Measurements from ENCODE around the gene GABARAPL2.
"Not testable (repeated sequence)": the region's sequence is repeated elsewhere in the genome, so short reads cannot be mapped to it uniquely, and the experiment has no call there.

GABARAPL2 gene, protein sequence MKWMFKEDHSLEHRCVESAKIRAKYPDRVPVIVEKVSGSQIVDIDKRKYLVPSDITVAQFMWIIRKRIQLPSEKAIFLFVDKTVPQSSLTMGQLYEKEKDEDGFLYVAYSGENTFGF

DNA sequence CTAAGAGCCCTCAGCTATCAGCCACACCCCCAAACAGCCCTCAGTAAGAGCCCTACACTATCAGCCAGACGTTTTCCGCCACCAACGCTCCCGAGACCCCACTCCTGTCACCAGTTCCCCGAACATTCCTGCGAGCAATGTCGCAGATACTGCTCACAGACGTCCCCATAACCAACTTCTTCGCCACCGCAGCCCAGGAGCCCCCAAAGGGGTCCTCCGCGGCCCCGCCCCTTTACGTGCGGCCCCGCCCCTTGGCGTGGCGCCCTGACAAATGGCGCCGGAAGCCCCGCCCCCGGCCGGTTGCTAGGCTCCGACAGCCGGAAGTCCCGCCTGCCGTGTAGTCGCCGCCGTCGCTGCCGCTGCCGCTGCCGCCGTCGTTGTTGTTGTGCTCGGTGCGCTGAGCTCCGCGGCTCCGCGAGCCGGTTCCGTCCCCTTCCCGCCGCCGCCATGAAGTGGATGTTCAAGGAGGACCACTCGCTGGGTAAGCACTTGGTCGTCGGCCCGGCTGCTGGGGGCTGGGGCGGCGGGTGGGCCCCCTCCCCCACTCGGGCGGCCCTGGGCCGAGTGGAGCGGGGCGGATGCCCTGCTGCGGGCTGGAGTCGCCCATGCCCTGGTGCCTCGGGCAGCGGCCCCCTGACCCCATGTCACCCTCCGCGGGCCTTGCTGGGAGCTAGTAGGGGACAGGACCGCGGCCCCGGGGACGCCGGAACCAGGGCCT, at the start of gene GABARAPL2:
TSS of gene GABARAPL2 (plus strand) at position 340 of the 718 bp plus-strand sequence. CDS start at position 448, 108 bp downstream.
- peak; percentile 65 for DNase-seq

DNA sequence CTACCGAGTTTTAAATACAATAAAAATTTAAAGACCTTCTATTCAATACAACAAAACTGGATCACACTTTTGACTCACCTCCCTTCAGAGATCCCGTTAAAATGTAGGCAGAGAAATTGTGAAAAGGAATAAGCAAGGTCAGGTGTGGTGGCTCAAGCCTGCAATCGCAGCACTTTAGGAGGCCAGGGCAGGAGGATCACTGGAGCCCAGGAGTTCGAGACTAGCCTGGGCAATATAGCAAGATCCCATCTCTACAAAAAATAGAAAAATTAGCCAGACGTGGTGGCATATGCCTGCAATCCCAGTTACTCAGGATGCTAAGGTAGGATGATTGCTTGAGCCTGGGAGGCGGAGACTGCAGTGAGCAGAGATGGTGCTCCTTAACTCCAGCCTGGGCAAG, 47.0 kb upstream of the GABARAPL2 start:
- no peak for DNase-seq

DNA sequence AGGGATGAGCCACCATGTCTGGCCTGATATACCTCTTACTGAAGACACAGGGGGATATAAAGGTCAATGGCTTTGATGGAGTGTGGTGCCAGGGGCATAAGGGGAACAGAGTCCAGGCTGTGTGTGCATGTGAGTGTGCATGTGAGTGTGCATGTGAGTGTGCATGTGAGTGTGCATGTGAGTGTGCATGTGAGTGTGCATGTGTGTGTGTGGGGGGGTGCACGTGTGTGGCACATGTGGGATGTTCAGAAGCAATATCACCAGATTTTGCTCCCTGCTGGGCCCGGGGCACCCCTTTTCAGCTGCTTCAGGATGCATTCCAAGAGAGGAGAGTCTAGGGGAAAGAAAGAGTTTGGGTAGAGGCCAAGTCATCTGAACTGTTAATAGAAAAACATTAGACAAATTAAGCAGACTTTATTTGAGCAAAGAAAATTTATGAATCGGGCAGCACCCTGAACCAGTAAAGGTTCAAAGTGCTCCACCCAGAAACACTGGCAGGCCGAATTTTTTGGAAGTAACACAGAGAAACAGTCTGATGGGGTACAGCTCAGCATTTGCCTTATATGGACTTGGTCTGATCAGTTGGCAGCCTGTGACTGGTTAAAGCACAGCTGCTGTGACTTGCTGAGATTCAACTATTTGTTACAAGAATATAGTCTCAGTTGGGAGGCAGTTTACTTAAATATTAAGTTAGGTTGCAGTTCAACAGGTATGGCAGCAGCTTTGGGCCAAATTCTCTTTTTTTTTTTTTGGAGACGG, 40.0 kb upstream of the GABARAPL2 start:
- DNase-seq = no peak

DNA sequence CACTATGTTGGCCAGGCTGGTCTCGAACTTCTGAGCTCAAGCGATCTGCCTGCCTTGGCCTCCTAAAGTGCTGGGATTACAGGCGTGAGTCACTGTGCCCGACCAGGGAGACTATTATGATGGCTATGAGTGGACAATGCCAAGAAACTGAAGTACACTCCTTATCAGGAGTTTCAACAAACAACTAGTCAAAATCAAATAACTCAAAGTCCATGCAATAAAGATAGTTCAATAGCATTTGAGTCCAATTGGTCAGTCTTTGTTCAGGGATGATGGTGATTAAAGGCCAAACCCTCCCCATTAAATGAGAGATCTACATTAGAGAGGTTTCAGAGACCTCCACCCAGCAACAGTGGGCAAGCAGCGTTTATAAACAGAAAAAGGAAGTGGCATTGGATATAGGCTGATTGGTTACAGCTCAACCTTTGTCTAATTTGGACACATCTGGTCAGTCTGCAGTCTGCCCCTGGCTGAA, 38.3 kb upstream of the GABARAPL2 start:
- no peak for DNase-seq

DNA sequence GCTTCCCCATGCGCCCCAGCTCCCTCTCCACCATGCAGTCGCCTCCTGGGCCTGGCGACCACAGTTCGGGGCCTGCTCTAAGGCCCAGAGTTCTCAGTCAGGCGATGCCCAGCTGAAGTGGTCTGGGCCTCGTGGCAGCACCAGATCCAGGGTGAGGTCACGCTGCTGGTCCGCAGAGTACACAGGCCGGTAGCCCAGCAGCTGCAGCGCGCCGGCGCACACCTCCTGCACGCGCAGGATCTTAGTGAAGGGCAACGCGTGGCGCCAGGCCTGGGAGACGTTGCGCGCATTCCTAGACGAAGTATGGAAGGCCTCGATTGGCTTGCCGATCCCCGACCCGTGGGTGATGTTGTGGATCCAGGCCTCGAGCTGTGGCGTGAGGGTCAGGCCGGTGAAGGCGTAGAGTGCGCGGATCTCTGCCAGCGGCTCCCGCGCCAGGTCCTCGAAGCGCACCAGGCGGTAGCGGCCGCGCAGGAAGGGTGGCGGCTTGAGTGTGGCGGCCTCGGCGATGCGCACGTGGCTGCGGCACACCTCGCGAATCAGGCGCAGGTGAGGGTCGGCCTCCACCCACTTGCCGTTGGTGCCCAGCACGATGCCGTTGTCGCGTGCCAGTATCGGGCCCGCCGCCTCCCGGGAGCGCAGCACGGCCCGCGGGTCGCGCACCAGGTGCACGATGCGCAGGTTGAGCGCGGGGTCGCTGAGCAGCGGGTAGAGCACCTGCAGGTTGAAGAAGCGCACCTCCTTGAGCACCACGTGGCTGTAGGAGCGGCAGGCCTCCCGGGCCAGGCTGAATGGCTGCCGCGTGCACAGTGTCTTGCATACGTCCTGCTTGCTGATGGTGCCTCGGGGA, 36.9 kb upstream of the GABARAPL2 start:
- DNase-seq = no peak

DNA sequence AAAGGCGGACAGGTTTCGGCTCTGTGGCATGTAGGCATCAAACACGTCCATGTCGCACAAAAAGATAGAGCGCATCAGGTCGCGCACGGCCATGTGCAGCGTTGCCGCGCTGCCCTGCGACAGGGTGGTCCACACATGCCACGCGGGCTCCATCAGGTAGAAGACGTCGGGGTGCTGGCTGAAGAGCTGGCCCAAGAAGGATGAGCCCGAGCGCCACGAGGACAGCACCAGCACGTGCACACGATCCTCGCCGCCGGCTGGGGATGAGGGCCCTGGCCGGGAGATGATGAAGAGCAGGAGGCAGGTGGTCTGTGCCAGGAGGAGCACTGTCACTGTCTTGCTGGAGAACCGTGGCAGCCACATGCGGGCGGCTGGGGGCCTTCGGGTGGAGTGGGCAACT, 36.2 kb upstream of the GABARAPL2 start:
- no peak for DNase-seq

DNA sequence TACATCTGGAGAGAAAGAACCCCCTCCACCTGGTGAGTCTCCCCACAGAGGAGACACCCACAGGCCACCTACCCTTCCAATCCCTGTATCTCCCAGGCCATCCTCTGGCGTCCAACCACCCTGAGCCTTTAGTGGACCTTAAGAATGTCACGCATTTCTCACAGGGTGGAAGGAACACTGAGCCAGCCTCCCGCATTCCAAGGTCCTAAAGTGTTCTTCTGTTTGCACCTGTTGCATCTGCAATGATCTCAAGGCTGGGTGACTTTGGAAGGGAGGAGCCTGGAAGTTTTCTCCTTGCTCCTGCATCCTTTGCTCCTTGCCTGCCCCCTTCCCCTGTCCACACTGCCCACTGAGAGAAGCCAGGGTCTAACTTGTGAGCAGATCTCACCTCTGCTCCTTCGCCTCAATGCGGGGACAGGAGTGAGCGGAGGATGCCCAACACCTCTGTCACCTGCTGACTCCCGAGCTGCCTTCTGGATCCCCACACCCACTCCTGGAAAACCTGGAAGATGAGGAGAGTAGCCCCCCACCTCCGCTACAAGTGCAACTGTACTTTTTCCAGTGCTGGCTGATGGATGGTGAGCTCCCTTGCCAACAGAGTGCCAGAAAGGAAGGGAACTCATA, 33.9 kb upstream of the GABARAPL2 start:
- no peak for DNase-seq

DNA sequence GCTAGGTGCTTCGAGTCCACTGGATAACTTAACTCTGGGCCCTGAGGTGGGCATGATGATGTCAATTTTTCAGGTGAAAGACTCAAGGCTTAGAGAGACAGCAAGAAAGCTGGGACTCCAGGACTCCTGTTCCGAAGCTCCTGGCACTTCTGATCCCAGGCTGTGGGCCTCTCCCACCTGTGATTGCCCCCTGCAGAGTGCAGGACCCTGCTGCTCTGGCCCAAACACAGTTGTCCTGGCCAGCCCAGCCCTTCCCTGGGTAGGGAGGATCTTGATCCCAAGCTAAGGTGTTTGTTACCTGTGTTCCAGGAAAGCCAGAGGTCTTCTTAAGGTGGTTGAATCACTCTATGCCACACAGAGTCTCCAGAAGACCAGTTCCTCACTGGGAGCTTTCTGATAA, 33.4 kb upstream of the GABARAPL2 start:
- no peak for DNase-seq

DNA sequence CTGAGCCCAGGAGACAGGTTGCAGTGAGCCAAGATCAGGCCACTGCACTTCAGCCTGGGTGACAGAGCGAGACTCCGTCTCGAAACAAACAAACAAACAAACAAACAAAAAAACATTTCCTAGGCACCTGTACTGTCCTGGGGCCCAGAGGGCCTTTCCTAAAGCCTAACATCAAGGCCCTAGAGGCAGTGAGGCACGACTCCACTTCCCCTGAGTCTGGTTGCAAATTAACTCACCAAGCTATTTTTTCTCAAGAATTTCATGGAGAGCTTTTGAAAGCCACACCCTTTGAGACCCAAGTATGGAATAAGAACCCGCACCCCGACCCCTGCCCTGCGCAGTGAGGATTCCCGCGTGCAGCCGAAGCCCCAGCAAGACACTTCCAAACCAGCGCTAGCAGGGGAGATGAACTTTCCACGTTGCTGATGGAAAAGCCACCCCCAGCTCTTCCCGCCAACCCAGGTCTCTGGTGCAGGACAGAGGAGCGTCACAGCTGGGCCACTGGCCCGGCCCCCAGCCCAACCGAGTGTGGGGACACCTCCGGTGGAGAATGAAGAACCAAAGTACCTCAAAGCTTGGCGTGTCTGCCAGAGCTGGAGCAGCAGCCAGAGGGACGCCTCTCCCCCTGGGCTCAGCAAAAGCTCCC, 31.5 kb upstream of the GABARAPL2 start:
- DNase-seq = no peak

DNA sequence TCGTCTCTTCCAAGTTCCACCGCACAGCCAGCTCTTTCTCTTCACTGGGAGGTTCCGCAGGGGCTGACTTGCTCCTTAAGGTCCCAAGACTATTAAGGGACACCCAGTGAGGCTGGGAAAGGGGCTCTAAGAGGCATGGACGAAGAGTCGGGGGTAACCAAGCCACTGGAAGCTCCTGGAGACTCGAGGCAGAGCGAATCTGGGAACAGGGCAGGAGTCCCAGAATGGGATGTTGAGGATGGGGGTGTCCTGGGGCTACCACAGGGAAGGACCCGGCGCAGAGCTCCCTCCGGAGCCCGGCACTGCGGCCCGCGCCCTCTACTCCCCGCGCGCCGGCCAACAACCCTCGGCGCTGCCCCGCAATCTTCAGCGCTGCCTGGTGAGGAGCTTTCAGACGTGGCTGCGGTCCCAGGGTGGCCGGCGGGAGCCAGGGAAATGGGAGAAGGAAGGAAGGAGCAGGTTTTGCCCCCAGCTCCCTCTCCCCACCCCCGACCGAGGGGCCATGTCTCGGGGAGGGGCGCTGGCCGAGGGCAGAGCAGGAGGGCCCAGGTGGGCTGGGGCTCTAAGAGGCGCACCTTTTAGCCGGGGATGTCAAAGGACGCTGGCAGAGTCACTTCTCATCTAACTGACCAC, 30.9 kb upstream of the GABARAPL2 start:
- no peak for DNase-seq

DNA sequence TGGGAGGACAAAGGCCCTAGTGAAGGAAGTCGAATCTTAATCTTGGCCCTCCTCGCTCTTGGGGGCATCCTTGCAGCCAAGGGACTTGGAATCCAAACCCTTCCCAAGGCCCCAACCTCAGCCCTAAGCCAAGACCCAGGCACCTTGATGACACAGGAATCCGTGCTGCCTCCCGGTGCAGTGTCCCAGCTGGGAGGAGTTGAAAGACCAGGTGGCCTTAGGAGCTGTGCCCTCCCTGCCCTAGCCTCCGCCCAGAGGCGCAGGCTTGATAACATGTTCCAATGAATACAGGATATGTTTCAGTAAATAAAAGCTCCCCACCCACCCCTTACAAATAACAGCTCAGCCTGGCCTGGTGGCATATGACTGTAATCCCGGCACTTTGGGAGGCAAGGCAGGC, 30.3 kb upstream of the GABARAPL2 start, which contains the start of gene CHST5:
TSS of gene CHST5 (minus strand) at position 208 of the 400 bp plus-strand sequence. CDS start 5,724 bp downstream, outside the sequence.
- no peak for DNase-seq

DNA sequence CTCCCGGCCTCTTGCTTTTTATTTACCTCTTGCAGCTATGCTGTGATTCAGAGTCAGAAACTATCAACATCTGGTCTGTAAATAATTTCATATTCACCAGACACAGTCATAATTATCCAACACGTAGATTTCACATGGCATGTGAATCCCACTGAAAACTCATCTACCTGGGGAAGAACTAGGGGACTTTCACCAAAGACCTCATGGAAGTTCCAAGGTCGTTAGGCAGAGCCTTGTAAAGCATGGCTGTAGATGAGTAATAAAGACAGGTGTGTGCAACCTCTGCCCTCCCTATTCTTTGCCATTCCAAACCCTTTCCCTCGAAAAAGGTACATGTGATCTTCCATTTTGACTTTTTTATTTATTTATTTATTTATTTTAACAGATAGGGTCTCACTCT, 28.4 kb upstream of the GABARAPL2 start:
- no peak for DNase-seq

DNA sequence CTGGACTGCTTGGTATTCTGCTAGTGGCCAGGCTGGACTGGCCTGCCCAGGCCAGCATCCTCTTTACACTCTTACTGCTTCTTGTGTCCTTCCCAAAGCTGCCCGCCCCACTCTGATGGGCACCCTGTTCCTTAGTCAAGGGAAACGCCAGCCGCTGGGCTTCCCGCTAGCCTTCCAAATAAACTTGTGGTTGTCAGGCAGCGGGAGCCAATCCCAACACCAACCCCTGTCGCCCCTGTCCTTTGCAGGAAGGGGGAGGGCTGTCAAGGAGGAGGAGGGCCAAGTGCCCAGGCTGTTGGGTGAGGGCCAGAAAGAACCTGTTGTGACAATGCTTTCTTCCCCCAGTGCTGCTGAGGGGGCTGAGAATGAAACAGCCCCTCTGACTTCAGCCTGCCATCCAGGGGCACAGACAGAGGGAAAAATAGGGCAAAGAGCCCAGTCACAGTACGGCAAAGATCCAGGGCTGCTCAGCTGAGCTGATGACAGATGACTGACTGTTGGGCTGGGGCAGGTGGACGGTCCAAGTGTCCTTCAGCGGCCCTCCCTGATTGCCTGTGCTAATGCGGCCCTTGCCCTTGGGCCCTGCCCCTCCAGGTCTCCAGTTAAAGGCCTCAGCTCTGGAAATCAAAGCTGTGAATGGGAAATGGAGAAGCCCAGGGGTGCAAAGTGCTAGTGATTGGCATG, 27.2 kb upstream of the GABARAPL2 start:
- DNase-seq = not testable (repeated sequence)

DNA sequence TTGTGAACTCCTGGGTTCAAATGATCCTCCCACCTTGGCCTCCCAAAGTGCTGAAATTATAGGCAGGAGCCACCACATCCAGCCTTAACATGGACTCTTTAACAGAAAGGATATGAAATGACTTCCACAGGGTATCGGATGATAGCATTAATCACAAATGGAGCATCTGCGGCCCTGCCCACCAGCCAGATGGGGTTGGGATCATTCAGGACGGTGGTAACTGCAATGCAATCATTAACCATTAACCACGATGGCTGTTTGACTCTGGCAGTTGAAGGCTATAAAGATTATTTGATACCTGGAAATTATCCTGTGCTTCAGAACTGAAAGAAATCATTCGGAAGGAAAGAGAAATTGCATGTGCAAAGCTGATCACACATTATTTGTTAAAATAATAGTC, 24.9 kb upstream of the GABARAPL2 start:
- no peak for DNase-seq

DNA sequence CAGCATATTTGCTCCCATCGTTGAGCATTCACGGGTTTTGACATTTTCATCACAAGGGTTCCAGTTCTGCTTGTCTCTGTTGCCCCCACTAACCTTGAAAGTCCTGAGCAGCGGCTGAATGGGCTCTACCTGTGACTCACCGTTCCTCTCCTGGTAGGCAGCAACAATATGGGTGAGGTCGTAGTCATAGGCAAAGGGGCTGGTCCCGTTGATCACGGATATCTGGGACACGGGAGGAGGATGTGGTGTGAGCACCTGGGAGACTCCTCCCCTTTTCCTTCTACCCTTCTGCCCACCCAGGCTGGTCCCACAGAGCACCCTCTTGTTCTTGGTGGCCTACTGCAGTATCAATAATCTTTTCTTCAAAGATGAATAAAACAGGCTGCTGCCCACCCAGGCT, 23.7 kb upstream of the GABARAPL2 start:
- not testable (repeated sequence) for DNase-seq

DNA sequence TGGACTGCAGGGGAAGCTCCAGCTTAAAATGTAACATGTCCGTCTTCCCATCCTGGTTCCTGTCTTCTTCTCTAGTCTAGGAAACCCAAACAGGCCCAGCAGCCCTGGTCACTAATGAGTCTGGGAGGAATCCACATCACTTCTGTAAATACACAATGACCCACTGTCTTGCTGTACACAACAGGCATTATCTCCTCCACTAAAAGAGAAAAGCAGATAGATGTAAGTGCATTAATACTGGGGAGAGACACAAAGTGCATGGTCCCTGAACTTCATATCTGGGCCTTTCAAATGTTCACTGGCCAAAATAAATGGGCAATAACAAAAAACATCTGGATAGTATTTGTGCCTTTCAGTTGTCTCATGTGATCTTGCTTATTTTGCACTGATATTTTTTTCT, 20.3 kb upstream of the GABARAPL2 start:
- DNase-seq = not testable (repeated sequence)

DNA sequence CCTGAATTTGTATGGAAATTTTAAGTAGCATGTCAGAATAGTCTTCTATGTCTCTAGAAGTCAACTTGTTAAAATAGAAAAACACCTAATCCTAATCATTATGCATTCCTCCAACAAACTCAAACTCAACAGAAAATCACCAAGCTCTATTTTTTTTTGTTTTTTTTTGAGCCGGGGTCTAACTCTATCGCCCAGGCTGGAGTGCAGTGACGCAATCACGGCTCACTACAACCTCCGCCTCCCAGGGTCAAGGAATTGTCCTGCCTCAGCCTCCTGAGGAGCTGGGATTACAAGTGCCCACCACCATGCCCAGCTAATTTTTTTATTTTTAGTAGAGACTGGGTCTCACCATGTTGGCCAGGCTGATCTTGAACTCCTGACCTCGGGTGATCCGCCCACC, 19.9 kb upstream of the GABARAPL2 start:
- DNase-seq = no peak

DNA sequence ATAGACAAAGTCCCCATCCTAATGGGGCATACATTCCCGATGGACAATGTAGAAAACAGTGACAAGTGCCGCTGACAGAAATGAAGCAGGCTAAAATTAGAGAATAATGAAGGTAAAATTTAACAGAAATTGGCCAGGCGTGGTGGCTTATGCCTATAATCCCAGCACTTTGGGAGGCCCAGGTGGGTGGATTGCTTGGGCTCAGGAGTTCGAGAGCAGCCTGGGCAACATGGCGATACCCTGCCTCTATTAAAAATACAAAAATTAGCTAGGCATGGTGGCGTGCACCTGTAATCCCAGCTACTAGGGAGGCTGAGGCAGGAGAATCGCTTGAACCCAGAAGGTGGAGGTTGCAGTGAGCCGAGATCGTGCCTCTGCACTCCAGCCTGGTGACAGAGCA, 17.7 kb upstream of the GABARAPL2 start:
- not testable (repeated sequence) for DNase-seq

DNA sequence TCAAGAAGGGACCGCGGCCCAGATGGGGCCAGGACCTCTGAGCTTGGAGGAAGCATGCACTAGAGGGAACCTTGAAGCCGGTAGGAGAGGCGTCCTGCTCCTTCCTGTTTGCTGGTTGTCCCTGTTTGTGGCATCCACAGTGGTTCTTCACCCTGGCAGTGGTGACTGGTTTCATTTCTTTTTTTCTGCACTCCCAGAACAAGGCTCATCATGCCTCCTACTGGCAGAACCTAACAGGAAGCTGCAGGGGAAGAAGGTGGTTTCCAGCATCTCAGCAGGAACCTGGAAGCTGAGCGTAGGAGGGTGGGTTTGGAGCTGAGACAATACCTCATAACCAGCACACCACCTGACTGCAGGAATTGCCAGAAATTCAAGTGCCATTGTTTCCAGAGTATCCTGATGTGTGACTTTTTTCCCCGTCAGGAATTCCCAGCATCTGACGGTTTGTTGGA, 15.9 kb upstream of the GABARAPL2 start:
- DNase-seq = no peak

DNA sequence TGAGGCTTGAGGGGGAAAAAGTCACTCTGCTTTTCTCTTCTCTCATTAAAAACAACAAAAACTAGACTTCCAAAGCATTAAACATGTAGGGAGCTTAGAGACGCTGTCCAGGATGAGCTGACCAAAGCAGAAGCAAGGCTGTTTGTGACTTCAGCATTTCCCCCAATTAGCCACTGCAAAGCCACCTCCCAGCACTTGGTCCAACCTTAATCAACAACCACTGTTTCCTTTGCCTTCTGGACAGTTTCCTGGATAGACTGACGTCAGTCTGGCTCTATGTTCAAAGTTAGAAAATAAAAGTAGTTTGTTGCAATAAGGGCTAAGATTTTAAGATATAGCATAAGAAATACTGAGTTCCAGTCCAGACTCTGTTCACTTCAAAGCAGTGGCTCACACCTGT, 13.2 kb upstream of the GABARAPL2 start:
- no peak for DNase-seq
